GM23338 (cell line): ENCODE results near the gene MAP4K4. TPM values are rescaled to one million over a fixed set of nuclear protein-coding genes. Genes with fewer than 3 reads are reported as not detected.

Experiments
- ATAC-seq: fragments of 200-7000 bp; cut with Tn5 transposase; 3 replicates; pipeline ENCODE4 v1.9.1; 2020
- DNase-seq: peaks from one replicate; pipeline ENCODE4 v3.0.0-alpha.2; 2015; ENCODE audit warnings: low spot score
- H2AFZ ChIP-seq: fragments of 200-600 bp; sonication (generic); 2 replicates; pipeline ENCODE4 v1.8.0; 2016; ENCODE audit warnings: antibody characterized with exemption, mild to moderate bottlenecking, moderate library complexity
- H3F3A ChIP-seq: fragments of 200-600 bp; sonication (generic); replicated peaks from 2 replicates; pipeline ENCODE4 v1.8.0; 2017; ENCODE audit warnings: antibody characterized with exemption, mixed run types, low read depth
- H3K27ac ChIP-seq: fragments of 200-600 bp; sonication (generic); 2 replicates; pipeline ENCODE4 v1.6.1; 2016; ENCODE audit warnings: low read depth
- H3K27me3 ChIP-seq: fragments of 200-600 bp; sonication (generic); 2 replicates; pipeline ENCODE4 v1.8.0; 2016; ENCODE audit warnings: mild to moderate bottlenecking, mixed run types, moderate library complexity; ENCODE audit not compliant: insufficient read depth
- H3K36me3 ChIP-seq: fragments of 200-600 bp; sonication (generic); 2 replicates; pipeline ENCODE4 v1.8.0; 2016; ENCODE audit warnings: mild to moderate bottlenecking; ENCODE audit not compliant: insufficient read depth
- H3K4me1 ChIP-seq: fragments of 200-600 bp; sonication (generic); 2 replicates; pipeline ENCODE4 v1.8.0; 2016; ENCODE audit warnings: mild to moderate bottlenecking, moderate library complexity; ENCODE audit not compliant: insufficient read depth
- H3K4me2 ChIP-seq: fragments of 200-600 bp; sonication (generic); 2 replicates; pipeline ENCODE4 v1.7.1; 2017; ENCODE audit warnings: mixed run types
- H3K4me3 ChIP-seq: fragments of 200-600 bp; sonication (generic); 2 replicates; pipeline ENCODE4 v1.6.1; 2016; ENCODE audit warnings: mixed run types
- H3K79me2 ChIP-seq: fragments of 200-600 bp; sonication (generic); replicated peaks from 2 replicates; pipeline ENCODE4 v1.8.0; 2017; ENCODE audit warnings: mild to moderate bottlenecking; ENCODE audit not compliant: insufficient read depth
- H3K9me2 ChIP-seq: fragments of 200-600 bp; sonication (generic); 2 replicates; pipeline ENCODE4 v1.8.0; 2017; ENCODE audit not compliant: insufficient read depth
- H4K20me1 ChIP-seq: fragments of 200-600 bp; sonication (generic); replicated peaks from 2 replicates; pipeline ENCODE4 v1.8.0; 2017; ENCODE audit warnings: mild to moderate bottlenecking; ENCODE audit not compliant: insufficient read depth
- H3K27ac Mint-ChIP-seq: 2 replicates; pipeline ENCODE4 v1.8.0; 2020; ENCODE audit warnings: inconsistent platforms, mild to moderate bottlenecking, moderate library complexity, mixed read lengths
- H3K27me3 Mint-ChIP-seq: 3 replicates; pipeline ENCODE4 v1.8.0; 2022; ENCODE audit warnings: low read depth, mild to moderate bottlenecking, moderate library complexity, mixed read lengths, inconsistent platforms; ENCODE audit not compliant: insufficient read depth, poor library complexity
- H3K36me3 Mint-ChIP-seq: 3 replicates; pipeline ENCODE4 v1.8.0; 2021; ENCODE audit warnings: low read depth, mild to moderate bottlenecking, inconsistent platforms, moderate library complexity, mixed read lengths
- H3K4me1 Mint-ChIP-seq: 3 replicates; pipeline ENCODE4 v1.8.0; 2020; ENCODE audit warnings: mild to moderate bottlenecking, inconsistent platforms, mixed read lengths
- H3K4me3 Mint-ChIP-seq: 3 replicates; pipeline ENCODE4 v1.8.0; 2021; ENCODE audit warnings: moderate library complexity, mild to moderate bottlenecking, inconsistent platforms, mixed read lengths
- H3K9me3 Mint-ChIP-seq: 3 replicates; pipeline ENCODE4 v1.8.0; 2020; ENCODE audit warnings: moderate library complexity, mild to moderate bottlenecking, inconsistent platforms, mixed read lengths
- CREB1 ChIP-seq: fragments of 250-450 bp; sonication (Bioruptor Pico); IDR thresholded peaks from 2 replicates; pipeline ENCODE4 v1.5.0; 2020; ENCODE audit warnings: low read depth, mild to moderate bottlenecking, moderate library complexity
- EZH2 ChIP-seq: fragments of 200-600 bp; sonication (generic); IDR thresholded peaks from one replicate; pipeline ENCODE4 v1.8.0; 2017; ENCODE audit warnings: antibody characterized with exemption, mild to moderate bottlenecking, low read depth; ENCODE audit not compliant: unreplicated experiment
- EZH2phosphoT487 ChIP-seq: fragments of 200-600 bp; sonication (generic); IDR thresholded peaks from one replicate; pipeline ENCODE4 v1.8.1; 2018; ENCODE audit warnings: antibody characterized with exemption; ENCODE audit not compliant: unreplicated experiment
- POLR2AphosphoS5 ChIP-seq: IDR thresholded peaks from 2 replicates; pipeline ENCODE4 v1.6.1; 2016; ENCODE audit warnings: antibody characterized with exemption, low read depth
- STAT1 ChIP-seq: IDR thresholded peaks from one replicate; pipeline ENCODE4 v1.6.1; 2016; ENCODE audit warnings: antibody characterized with exemption; ENCODE audit not compliant: unreplicated experiment
- ZNF331 ChIP-seq: fragments of 250-450 bp; sonication (Bioruptor Pico); IDR thresholded peaks from 2 replicates; pipeline ENCODE4 v1.5.0; 2020; ENCODE audit warnings: low read depth, mild to moderate bottlenecking, moderate library complexity
- polyA plus RNA-seq: library from polyadenylated mRNA; unstranded; fragments of >200 nt; fragmentation: Nextera tagmentation; extraction: Ambion mirVana; gene quantifications from 2 replicates; pipeline ENCODE4 v1.2.1, GENCODE V29; 2016
- total RNA-seq: library from RNA; depleted of rRNA; stranded (reverse); fragments of >200 nt; shearing (Covaris generic); gene quantifications from 2 replicates; pipeline ENCODE4 v1.2.3, GENCODE V29; 2014
- TF ChIP-seq, protein P1 (sequence below): IDR thresholded peaks from 2 replicates; pipeline ENCODE4 v1.6.1; 2016; ENCODE audit warnings: antibody characterized with exemption
- TF ChIP-seq, protein P2 (sequence below), 2 experiments: fragments of 200-600 bp in 1 of 2; sonication (generic) in 1 of 2; conservative IDR thresholded peaks; 2 replicates each; pipeline versions ENCODE4 v1.5.1 to v1.6.1; 2016 to 2017; ENCODE audit warnings: antibody characterized with exemption in 2 of 2, low read depth in 2 of 2, mild to moderate bottlenecking in 2 of 2, moderate library complexity in 1 of 2
- TF ChIP-seq, protein P3 (sequence below): fragments of 250-450 bp; sonication (Bioruptor Pico); IDR thresholded peaks from 2 replicates; pipeline ENCODE4 v1.5.0; 2020; ENCODE audit warnings: mild to moderate bottlenecking, moderate library complexity

MAP4K4 gene
- total and polyA plus RNA-seq, 2 experiments from 2014 or later = 34.6 to 99.2 TPM

DNA sequence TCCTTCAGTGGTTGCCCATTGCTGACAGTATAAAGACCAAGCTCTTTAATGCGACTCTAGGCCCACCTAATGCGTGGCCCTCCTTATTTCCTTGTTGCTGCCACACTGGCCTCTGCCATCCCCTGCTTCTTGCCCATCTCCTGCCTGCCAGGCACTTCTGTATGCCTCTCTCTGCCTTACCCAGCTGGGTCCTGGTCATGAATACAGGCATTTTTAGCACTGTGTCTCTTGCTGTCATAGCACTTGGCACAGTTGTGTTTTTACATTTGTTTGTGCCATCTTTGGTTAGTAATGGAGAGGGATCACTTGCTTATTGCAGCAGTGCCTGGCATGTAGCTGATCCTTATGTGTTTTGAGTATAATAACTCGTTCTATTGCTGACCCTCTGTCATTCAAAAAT, 38.7 kb downstream of the MAP4K4 start:
- DNase-seq (no peak), ATAC-seq (no peak)
- TF ChIP-seq ZNF331 (CRISPR knock-in tag) = no peak
- TF ChIP-seq, protein P1, sequence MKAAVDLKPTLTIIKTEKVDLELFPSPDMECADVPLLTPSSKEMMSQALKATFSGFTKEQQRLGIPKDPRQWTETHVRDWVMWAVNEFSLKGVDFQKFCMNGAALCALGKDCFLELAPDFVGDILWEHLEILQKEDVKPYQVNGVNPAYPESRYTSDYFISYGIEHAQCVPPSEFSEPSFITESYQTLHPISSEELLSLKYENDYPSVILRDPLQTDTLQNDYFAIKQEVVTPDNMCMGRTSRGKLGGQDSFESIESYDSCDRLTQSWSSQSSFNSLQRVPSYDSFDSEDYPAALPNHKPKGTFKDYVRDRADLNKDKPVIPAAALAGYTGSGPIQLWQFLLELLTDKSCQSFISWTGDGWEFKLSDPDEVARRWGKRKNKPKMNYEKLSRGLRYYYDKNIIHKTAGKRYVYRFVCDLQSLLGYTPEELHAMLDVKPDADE = no peak
- TF ChIP-seq, protein P2, sequence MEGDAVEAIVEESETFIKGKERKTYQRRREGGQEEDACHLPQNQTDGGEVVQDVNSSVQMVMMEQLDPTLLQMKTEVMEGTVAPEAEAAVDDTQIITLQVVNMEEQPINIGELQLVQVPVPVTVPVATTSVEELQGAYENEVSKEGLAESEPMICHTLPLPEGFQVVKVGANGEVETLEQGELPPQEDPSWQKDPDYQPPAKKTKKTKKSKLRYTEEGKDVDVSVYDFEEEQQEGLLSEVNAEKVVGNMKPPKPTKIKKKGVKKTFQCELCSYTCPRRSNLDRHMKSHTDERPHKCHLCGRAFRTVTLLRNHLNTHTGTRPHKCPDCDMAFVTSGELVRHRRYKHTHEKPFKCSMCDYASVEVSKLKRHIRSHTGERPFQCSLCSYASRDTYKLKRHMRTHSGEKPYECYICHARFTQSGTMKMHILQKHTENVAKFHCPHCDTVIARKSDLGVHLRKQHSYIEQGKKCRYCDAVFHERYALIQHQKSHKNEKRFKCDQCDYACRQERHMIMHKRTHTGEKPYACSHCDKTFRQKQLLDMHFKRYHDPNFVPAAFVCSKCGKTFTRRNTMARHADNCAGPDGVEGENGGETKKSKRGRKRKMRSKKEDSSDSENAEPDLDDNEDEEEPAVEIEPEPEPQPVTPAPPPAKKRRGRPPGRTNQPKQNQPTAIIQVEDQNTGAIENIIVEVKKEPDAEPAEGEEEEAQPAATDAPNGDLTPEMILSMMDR (conservative IDR thresholded peaks at IDR 0.05; ENCODE audit: low read depth in 2 of 2) = no peak
- no peak for TF ChIP-seq CREB1 (CRISPR knock-in tag)
- no peak for TF ChIP-seq EZH2phosphoT487
- TF ChIP-seq, protein P3, sequence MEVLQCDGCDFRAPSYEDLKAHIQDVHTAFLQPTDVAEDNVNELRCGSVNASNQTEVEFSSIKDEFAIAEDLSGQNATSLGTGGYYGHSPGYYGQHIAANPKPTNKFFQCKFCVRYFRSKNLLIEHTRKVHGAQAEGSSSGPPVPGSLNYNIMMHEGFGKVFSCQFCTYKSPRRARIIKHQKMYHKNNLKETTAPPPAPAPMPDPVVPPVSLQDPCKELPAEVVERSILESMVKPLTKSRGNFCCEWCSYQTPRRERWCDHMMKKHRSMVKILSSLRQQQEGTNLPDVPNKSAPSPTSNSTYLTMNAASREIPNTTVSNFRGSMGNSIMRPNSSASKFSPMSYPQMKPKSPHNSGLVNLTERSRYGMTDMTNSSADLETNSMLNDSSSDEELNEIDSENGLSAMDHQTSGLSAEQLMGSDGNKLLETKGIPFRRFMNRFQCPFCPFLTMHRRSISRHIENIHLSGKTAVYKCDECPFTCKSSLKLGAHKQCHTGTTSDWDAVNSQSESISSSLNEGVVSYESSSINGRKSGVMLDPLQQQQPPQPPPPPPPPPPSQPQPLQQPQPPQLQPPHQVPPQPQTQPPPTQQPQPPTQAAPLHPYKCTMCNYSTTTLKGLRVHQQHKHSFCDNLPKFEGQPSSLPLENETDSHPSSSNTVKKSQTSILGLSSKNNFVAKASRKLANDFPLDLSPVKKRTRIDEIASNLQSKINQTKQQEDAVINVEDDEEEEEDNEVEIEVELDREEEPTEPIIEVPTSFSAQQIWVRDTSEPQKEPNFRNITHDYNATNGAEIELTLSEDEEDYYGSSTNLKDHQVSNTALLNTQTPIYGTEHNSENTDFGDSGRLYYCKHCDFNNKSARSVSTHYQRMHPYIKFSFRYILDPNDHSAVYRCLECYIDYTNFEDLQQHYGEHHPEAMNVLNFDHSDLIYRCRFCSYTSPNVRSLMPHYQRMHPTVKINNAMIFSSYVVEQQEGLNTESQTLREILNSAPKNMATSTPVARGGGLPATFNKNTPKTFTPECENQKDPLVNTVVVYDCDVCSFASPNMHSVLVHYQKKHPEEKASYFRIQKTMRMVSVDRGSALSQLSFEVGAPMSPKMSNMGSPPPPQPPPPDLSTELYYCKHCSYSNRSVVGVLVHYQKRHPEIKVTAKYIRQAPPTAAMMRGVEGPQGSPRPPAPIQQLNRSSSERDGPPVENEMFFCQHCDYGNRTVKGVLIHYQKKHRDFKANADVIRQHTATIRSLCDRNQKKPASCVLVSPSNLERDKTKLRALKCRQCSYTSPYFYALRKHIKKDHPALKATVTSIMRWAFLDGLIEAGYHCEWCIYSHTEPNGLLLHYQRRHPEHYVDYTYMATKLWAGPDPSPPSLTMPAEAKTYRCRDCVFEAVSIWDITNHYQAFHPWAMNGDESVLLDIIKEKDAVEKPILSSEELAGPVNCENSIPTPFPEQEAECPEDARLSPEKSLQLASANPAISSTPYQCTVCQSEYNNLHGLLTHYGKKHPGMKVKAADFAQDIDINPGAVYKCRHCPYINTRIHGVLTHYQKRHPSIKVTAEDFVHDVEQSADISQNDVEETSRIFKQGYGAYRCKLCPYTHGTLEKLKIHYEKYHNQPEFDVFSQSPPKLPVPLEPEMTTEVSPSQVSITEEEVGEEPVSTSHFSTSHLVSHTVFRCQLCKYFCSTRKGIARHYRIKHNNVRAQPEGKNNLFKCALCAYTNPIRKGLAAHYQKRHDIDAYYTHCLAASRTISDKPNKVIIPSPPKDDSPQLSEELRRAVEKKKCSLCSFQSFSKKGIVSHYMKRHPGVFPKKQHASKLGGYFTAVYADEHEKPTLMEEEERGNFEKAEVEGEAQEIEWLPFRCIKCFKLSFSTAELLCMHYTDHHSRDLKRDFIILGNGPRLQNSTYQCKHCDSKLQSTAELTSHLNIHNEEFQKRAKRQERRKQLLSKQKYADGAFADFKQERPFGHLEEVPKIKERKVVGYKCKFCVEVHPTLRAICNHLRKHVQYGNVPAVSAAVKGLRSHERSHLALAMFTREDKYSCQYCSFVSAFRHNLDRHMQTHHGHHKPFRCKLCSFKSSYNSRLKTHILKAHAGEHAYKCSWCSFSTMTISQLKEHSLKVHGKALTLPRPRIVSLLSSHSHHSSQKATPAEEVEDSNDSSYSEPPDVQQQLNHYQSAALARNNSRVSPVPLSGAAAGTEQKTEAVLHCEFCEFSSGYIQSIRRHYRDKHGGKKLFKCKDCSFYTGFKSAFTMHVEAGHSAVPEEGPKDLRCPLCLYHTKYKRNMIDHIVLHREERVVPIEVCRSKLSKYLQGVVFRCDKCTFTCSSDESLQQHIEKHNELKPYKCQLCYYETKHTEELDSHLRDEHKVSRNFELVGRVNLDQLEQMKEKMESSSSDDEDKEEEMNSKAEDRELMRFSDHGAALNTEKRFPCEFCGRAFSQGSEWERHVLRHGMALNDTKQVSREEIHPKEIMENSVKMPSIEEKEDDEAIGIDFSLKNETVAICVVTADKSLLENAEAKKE (CRISPR knock-in tag) = no peak
- no peak for TF ChIP-seq EZH2
- no peak for TF ChIP-seq STAT1
- no peak for TF ChIP-seq POLR2AphosphoS5
- Histone ChIP-seq H4K20me1 (peaks cover 52% of the 10 kb centered on the region), H3K79me2 (peaks cover 98% of the 10 kb centered on the region), H3K9me2 (no peaks in the 10 kb centered on the region), H3K4me1 (peaks cover 56% of the 10 kb centered on the region), H3K36me3 (no peaks in the 10 kb centered on the region), H3K27ac (no peak overlapping the region), H3F3A (0 out of 2 replicates have a peak, but pooled peaks cover 3% of the 10 kb centered on the region), H2AFZ (no peak overlapping the region), H3K4me2 (no peak overlapping the region), H3K27me3 (no peaks in the 10 kb centered on the region), H3K4me3 (no peak overlapping the region)
- Mint-ChIP-seq H3K4me1 (peaks cover 72% of the 10 kb centered on the region), H3K4me3 (no peak overlapping the region), H3K9me3 (no peaks in the 10 kb centered on the region), H3K27me3 (peaks cover 6% of the 10 kb centered on the region), H3K27ac (no peak overlapping the region), H3K36me3 (no peaks in the 10 kb centered on the region)
